Neural progenitor cell (in vitro differentiated cells): ENCODE data around the gene KLB. TPM values are rescaled to one million over a fixed set of nuclear protein-coding genes. Genes with fewer than 3 reads are reported as not detected.
A peak's percentile ranks its signal among the peaks of the same experiment; 100 is the strongest.

Experiments used
- DNase-seq: peaks from one replicate; pipeline ENCODE4 v3.0.0-alpha.2; 2016; ENCODE audit warnings: low spot score
- H2AFZ ChIP-seq: fragments of 200-600 bp; sonication (generic); replicated peaks from 2 replicates; pipeline ENCODE4 v1.6.1; 2016; ENCODE audit warnings: antibody characterized with exemption
- H3F3A ChIP-seq: fragments of 200-600 bp; sonication (generic); 2 replicates; pipeline ENCODE4 v1.6.1; 2016; ENCODE audit warnings: antibody characterized with exemption, low read depth
- H3K27ac ChIP-seq: fragments of 200-600 bp; sonication (generic); 2 replicates; pipeline ENCODE4 v1.5.1; 2016; ENCODE audit warnings: mild to moderate bottlenecking
- H3K27me3 ChIP-seq: fragments of 200-600 bp; sonication (generic); 2 replicates; pipeline ENCODE4 v1.6.1; 2016; ENCODE audit warnings: mild to moderate bottlenecking, moderate library complexity
- H3K36me3 ChIP-seq: fragments of 200-600 bp; sonication (generic); 2 replicates; pipeline ENCODE4 v1.5.1; 2016
- H3K4me1 ChIP-seq: fragments of 200-600 bp; sonication (generic); 2 replicates; pipeline ENCODE4 v1.6.1; 2016; ENCODE audit warnings: mixed run types
- H3K4me2 ChIP-seq: fragments of 200-600 bp; sonication (generic); 2 replicates; pipeline ENCODE4 v1.6.1; 2016
- H3K4me3 ChIP-seq: fragments of 200-600 bp; sonication (generic); 2 replicates; pipeline ENCODE4 v1.5.1; 2016
- H3K79me2 ChIP-seq: fragments of 200-600 bp; sonication (generic); 2 replicates; pipeline ENCODE4 v1.6.1; 2016; ENCODE audit warnings: low read depth
- H3K9ac ChIP-seq: fragments of 200-600 bp; sonication (generic); 2 replicates; pipeline ENCODE4 v1.6.1; 2016
- H3K9me3 ChIP-seq: fragments of 200-600 bp; sonication (generic); 2 replicates; pipeline ENCODE4 v1.5.1; 2016; ENCODE audit warnings: low read depth
- H4K20me1 ChIP-seq: fragments of 200-600 bp; sonication (generic); 2 replicates; pipeline ENCODE4 v1.6.1; 2016; ENCODE audit warnings: low read depth
- H3K27ac Mint-ChIP-seq: 3 replicates; pipeline ENCODE4 v1.8.0; 2021; ENCODE audit warnings: mixed read lengths
- H3K27me3 Mint-ChIP-seq: 2 replicates; pipeline ENCODE4 v1.8.0; 2022; ENCODE audit warnings: low read depth, mild to moderate bottlenecking, inconsistent platforms, moderate library complexity, mixed read lengths; ENCODE audit not compliant: insufficient read depth
- H3K36me3 Mint-ChIP-seq: 3 replicates; pipeline ENCODE4 v1.8.0; 2021; ENCODE audit warnings: mixed read lengths
- H3K4me1 Mint-ChIP-seq: 3 replicates; pipeline ENCODE4 v1.8.0; 2021; ENCODE audit warnings: mixed read lengths
- H3K4me3 Mint-ChIP-seq: 3 replicates; pipeline ENCODE4 v1.8.0; 2021; ENCODE audit warnings: mild to moderate bottlenecking, moderate library complexity, mixed read lengths
- H3K9me3 Mint-ChIP-seq: 3 replicates; pipeline ENCODE4 v1.8.0; 2020; ENCODE audit warnings: mixed read lengths
- CTCF ChIP-seq: fragments of 200-600 bp; sonication (generic); IDR thresholded peaks from 2 replicates; pipeline ENCODE4 v1.5.1; 2017; ENCODE audit warnings: antibody characterized with exemption, mild to moderate bottlenecking
- EZH2 ChIP-seq: fragments of 200-600 bp; sonication (generic); IDR thresholded peaks from 2 replicates; pipeline ENCODE4 v1.6.1; 2017; ENCODE audit warnings: antibody characterized with exemption, mild to moderate bottlenecking, moderate library complexity
- EZH2phosphoT487 ChIP-seq: fragments of 200-600 bp; sonication (generic); IDR thresholded peaks from 2 replicates; pipeline ENCODE4 v1.6.1; 2017; ENCODE audit warnings: antibody characterized with exemption
- total RNA-seq: library from RNA; depleted of rRNA; stranded (reverse); fragments of >200 nt; gene quantifications from 2 replicates; pipeline ENCODE4 v1.2.3, GENCODE V29; 2015; ENCODE audit warnings: low replicate concordance

KLB gene
- total RNA-seq, 1 donor from 2014 or later: not detected

- Histone ChIP-seq H3K4me1 (peaks cover 12% of the 10 kb centered on the region), H3K4me2 (peak overlapping the region; percentile 96)
- peak overlapping the region; percentile 65 for H3K4me3 Mint-ChIP-seq
Observed at GRCh38 chr4:39363773-39364393, 42.8 kb upstream of the KLB start.

GRCh38 chr4:39365360-39365759 is 41.4 kb upstream of the KLB start:
- Histone ChIP-seq H3K4me1 (peaks cover 12% of the 10 kb centered on the region), H3K9ac (peak overlapping the region; percentile 90), H3K27ac (no peak overlapping the region), H4K20me1 (peaks cover 28% of the 10 kb centered on the region), H3K27me3 (peaks cover 12% of the 10 kb centered on the region), H3K36me3 (no peaks in the 10 kb centered on the region), H3F3A (peaks cover 5% of the 10 kb centered on the region), H2AFZ (peak overlapping the region; percentile 94), H3K4me3 (peak overlapping the region; percentile 89), H3K9me3 (no peaks in the 10 kb centered on the region), H3K79me2 (peaks cover 57% of the 10 kb centered on the region), H3K4me2 (peak overlapping the region; percentile 96)
- peak overlapping the region; percentile 38 for H3K27ac Mint-ChIP-seq
- peak overlapping the region; percentile 96 for H3K4me3 Mint-ChIP-seq
- peaks cover 12% of the 10 kb centered on the region for H3K9me3 Mint-ChIP-seq
- peaks cover 12% of the 10 kb centered on the region for H3K36me3 Mint-ChIP-seq
- no peak for DNase-seq
- peaks cover 16% of the 10 kb centered on the region for H3K4me1 Mint-ChIP-seq
- TF ChIP-seq CTCF: no peak
- no peak for TF ChIP-seq EZH2phosphoT487
- TF ChIP-seq EZH2: no peak
- peaks cover 9% of the 10 kb centered on the region for H3K27me3 Mint-ChIP-seq

More at GRCh38 chr4:39363773-39364393, 42.8 kb upstream of the KLB start:
- H3K4me3 ChIP-seq: no peak overlapping the region
- Mint-ChIP-seq H3K4me1 (peaks cover 16% of the 10 kb centered on the region), H3K27me3 (peaks cover 9% of the 10 kb centered on the region), H3K36me3 (peaks cover 12% of the 10 kb centered on the region), H3K27ac (no peak overlapping the region), H3K9me3 (peaks cover 5% of the 10 kb centered on the region)
- no peak overlapping the region for H2AFZ ChIP-seq
- no peak overlapping the region for H3K9ac ChIP-seq
- H3F3A ChIP-seq: peaks cover 5% of the 10 kb centered on the region
- H3K9me3 ChIP-seq: no peaks in the 10 kb centered on the region
- H3K36me3 ChIP-seq: no peaks in the 10 kb centered on the region
- H3K79me2 ChIP-seq: peaks cover 72% of the 10 kb centered on the region
- DNase-seq: no peak
- peaks cover 28% of the 10 kb centered on the region for H4K20me1 ChIP-seq
- H3K27me3 ChIP-seq: peaks cover 12% of the 10 kb centered on the region
- no peak for TF ChIP-seq EZH2phosphoT487
- TF ChIP-seq EZH2: no peak
- no peak for TF ChIP-seq CTCF
- H3K27ac ChIP-seq: no peak overlapping the region

GRCh38 chr4:39365830-39366771 is 40.6 kb upstream of the KLB start, which contains the start of gene RFC1:
Gene RFC1, minus strand, starts transcription at chr4:39366362. Its CDS starts 121 bp downstream, at chr4:39366241.
- Histone ChIP-seq H3F3A (peaks cover 5% of the 10 kb centered on the region), H3K9me3 (no peaks in the 10 kb centered on the region), H3K4me2 (peak within 1 kb of the TSS; percentile 96), H3K79me2 (peaks cover 50% of the 10 kb centered on the region), H3K36me3 (no peaks in the 10 kb centered on the region), H3K9ac (peak within 1 kb of the TSS; percentile 90), H4K20me1 (peaks cover 28% of the 10 kb centered on the region), H3K27me3 (peaks cover 12% of the 10 kb centered on the region), H3K4me3 (peak within 1 kb of the TSS; percentile 89), H2AFZ (peak within 1 kb of the TSS; percentile 94), H3K4me1 (peaks cover 12% of the 10 kb centered on the region), H3K27ac (peak within 1 kb of the TSS; percentile 90)
- H3K4me1 Mint-ChIP-seq: peaks cover 16% of the 10 kb centered on the region
- peak within 1 kb of the TSS; percentile 78 for H3K27ac Mint-ChIP-seq
- H3K9me3 Mint-ChIP-seq: peaks cover 17% of the 10 kb centered on the region
- peaks cover 9% of the 10 kb centered on the region for H3K27me3 Mint-ChIP-seq
- TF ChIP-seq EZH2phosphoT487 (no peak), EZH2 (no peak), CTCF (no peak)
- peak; percentile 96 for DNase-seq
- H3K36me3 Mint-ChIP-seq: peaks cover 15% of the 10 kb centered on the region
- peak within 1 kb of the TSS; percentile 96 for H3K4me3 Mint-ChIP-seq
